Measurements from ENCODE around the gene PHOSPHO1.
"Not testable (repeated sequence)": the region's sequence is repeated elsewhere in the genome, so short reads cannot be mapped to it uniquely, and the experiment has no call there.

Gene PHOSPHO1

DNA sequence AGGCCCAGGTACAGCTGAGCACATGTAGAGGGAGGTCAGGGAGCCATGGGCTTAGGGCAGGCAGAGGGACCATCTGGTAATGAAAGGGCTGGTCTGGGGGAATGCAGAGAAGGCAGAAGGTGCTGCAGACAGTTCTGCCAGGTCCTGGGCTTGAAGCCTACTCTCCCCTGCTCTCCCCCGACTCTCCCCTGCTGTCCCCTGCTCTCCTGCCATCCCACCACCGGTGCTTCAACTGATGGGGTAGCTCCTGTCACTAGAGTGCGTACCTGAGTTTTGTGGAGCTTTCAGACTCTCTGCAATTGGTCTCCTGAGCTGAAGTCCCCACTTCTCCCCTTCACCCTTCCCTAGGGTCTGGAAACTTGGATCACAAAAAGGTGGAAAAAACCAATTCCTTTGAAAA lies 37.3 kb upstream of the PHOSPHO1 start:
- TF ChIP-seq, protein P1, sequence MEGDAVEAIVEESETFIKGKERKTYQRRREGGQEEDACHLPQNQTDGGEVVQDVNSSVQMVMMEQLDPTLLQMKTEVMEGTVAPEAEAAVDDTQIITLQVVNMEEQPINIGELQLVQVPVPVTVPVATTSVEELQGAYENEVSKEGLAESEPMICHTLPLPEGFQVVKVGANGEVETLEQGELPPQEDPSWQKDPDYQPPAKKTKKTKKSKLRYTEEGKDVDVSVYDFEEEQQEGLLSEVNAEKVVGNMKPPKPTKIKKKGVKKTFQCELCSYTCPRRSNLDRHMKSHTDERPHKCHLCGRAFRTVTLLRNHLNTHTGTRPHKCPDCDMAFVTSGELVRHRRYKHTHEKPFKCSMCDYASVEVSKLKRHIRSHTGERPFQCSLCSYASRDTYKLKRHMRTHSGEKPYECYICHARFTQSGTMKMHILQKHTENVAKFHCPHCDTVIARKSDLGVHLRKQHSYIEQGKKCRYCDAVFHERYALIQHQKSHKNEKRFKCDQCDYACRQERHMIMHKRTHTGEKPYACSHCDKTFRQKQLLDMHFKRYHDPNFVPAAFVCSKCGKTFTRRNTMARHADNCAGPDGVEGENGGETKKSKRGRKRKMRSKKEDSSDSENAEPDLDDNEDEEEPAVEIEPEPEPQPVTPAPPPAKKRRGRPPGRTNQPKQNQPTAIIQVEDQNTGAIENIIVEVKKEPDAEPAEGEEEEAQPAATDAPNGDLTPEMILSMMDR (IDR thresholded peaks at IDR 0.05; ENCODE audit: low read depth, low read length, missing control alignments): no peak
- H3K4me3 ChIP-seq (replicated peaks; ENCODE audit: low read depth, low read length): no peak overlapping the region
- no peak for DNase-seq (ENCODE audit: extremely low read depth, low read depth)

DNA sequence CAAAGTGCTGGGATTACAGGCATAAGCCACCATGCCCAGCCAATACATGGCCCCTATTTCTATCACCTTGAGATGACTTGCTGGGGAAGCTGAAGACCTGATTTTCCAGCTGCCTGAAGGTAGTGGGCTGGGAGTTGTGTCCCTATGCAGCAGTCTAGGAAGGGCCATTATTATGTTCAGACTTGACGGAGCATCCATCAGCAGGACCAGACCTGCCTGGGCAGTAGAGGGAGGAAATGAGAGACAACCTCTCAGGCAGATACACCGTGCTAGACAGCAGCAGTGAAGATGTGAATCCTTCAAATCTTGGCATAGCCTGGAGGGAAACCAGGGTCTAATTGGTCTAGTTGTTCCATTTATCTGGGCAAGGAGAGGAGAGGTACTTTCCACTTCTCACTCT lies 35.6 kb upstream of the PHOSPHO1 start:
- TF ChIP-seq, protein P1 (IDR thresholded peaks at IDR 0.05; ENCODE audit: low read depth, low read length, missing control alignments): no peak
- no peak overlapping the region for H3K4me3 ChIP-seq (replicated peaks; ENCODE audit: low read depth, low read length)
- no peak for DNase-seq (ENCODE audit: extremely low read depth, low read depth)

DNA sequence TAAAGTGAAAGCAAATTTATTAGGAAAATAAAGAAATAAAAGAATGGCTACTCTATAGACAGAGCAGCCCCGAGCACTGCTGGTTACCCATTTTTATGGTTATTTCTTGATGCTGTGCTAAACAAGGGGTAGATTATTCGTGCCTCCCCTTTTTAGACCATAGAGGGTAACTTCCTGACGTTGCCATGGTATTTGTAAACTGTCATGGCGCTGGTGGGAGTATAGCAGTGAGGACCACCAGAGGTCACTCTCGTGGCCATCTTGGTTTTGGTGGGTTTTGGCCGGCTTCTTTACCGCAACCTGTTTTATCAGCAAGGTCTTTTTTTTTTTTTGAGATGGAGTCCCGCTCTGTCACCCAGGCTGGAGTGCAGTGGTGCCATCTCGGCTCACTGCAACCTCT lies 31.0 kb upstream of the PHOSPHO1 start:
- not testable (repeated sequence) for H3K4me3 ChIP-seq (replicated peaks; ENCODE audit: low read depth, low read length); DNase-seq (ENCODE audit: extremely low read depth, low read depth)

DNA sequence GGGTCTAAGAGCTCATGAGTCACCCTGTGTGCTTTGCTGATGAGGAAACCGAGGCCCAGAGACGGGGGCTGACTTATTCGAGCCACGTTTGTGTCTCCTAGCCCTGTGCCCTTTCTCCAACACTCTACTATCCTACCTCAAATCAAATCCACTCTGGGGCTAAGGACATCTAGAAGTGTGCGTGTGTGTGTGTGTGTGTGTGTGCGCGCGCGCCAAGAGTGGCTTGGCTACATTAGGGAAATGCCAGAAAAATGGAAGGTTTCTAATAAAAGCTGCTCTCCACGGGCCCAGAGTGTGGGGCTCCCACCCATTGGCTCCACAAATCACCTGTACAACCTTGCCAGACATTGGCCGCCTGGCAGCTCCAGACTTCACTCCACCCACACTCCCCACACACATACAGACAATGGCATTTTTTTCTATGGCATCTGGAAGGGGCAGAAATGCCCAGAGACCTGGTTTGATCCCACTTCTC lies 30.3 kb upstream of the PHOSPHO1 start:
- TF ChIP-seq, protein P1 (IDR thresholded peaks at IDR 0.05; ENCODE audit: low read depth, low read length, missing control alignments): no peak
- no peak for DNase-seq (ENCODE audit: extremely low read depth, low read depth)
- H3K4me3 ChIP-seq (replicated peaks; ENCODE audit: low read depth, low read length): peak overlapping the region; percentile 31

DNA sequence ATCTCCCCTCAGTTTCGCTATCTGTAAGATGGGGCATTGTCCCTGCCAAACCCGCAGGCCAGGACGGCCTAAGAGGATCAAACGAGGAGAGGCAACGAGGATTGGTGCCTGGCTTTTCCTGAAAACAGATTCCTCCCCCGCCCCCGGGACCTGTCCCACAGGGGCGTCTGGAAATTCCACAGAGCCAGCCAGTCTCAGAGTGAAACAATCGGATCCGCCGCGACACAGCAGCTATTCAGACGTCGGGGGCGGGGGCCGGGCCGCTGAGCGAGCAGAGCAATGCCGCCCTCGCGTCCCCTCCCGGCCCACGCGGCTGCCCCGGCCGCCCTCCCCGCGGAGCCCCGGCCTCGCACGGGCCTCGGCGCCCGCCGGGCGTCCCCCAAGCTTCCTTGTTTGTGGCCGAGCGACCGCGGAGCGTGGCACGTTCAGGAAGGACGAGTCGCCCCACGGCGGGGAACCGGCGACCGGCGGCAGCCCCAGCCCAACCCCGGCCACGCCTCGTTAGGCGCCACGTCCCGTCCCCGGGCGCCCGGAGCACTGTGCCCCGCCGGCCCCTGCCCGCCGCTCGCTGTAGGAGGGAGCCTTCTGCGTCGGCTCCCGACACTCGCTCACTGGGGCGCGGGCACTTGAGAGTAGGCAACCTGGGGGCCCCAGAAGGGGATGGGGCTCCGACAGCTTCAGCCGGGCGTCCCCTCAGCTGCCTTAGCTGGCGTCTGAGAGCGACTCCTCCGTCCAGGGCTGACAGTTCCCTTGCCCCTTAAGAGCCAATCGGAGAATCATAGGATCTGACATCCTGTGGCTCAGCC lies 29.6 kb upstream of the PHOSPHO1 start:
- H3K4me3 ChIP-seq (replicated peaks; ENCODE audit: low read depth, low read length): peak overlapping the region; percentile 31
- peak; percentile 37 for DNase-seq (ENCODE audit: extremely low read depth, low read depth)

DNA sequence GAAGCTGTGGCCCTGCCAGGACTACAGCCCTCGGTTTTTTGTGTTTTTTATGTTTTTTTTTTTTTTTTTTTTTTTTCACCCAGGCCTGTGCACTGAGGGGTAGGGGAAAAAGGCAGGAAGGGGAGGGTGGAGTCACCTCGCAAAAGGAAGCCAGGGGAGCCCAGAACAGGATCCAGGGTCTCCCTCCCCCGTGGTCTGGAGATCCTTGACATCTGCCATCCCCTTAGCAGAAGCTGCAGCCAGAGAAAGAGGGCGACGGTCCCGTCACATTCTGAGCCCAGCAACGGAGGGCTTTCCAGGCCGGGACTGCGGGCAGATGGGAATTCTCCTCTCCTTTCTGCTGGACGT lies 29.1 kb upstream of the PHOSPHO1 start:
- TF ChIP-seq, protein P1 (IDR thresholded peaks at IDR 0.05; ENCODE audit: low read depth, low read length, missing control alignments): no peak
- peak overlapping the region; percentile 31 for H3K4me3 ChIP-seq (replicated peaks; ENCODE audit: low read depth, low read length)
- DNase-seq (ENCODE audit: extremely low read depth, low read depth): no peak

More for the DNA sequence above, 29.6 kb upstream of the PHOSPHO1 start:
- TF ChIP-seq, protein P1 (IDR thresholded peaks at IDR 0.05; ENCODE audit: low read depth, low read length, missing control alignments): no peak

DNA sequence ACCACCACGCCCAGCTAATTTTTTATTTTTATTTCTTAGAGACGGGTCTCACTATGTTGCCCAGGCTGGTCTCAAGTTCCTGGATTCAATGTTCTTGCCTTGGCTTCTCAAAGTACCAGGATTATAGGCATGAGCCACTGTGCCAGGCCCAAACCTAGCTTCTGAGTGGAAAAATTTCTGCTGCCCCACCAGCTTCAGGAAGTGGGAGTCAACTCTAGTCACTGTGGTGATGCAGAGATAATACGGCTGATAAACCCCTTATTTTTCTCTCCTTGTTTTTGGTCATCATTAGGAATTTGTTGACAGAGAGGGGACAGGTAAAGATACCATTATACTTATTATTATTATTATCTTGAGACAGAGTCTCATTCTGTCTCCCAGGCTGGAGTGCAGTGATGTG lies 27.8 kb upstream of the PHOSPHO1 start:
- DNase-seq (ENCODE audit: extremely low read depth, low read depth): no peak
- TF ChIP-seq, protein P1 (IDR thresholded peaks at IDR 0.05; ENCODE audit: low read depth, low read length, missing control alignments): no peak
- no peak overlapping the region for H3K4me3 ChIP-seq (replicated peaks; ENCODE audit: low read depth, low read length)

Data from HFF-Myc (cell line).